Activated CD4-positive, alpha-beta T cell treated with anti-CD3 and anti-CD28 coated beads for 48 hours (primary cell): ENCODE results near the gene NMNAT1.
"Not testable (repeated sequence)": the region's sequence is repeated elsewhere in the genome, so short reads cannot be mapped to it uniquely, and the experiment has no call there.

Experiments
- DNase-seq: peaks from one replicate; pipeline ENCODE4 v3.0.0-alpha.2; 2020

NMNAT1 gene

DNA sequence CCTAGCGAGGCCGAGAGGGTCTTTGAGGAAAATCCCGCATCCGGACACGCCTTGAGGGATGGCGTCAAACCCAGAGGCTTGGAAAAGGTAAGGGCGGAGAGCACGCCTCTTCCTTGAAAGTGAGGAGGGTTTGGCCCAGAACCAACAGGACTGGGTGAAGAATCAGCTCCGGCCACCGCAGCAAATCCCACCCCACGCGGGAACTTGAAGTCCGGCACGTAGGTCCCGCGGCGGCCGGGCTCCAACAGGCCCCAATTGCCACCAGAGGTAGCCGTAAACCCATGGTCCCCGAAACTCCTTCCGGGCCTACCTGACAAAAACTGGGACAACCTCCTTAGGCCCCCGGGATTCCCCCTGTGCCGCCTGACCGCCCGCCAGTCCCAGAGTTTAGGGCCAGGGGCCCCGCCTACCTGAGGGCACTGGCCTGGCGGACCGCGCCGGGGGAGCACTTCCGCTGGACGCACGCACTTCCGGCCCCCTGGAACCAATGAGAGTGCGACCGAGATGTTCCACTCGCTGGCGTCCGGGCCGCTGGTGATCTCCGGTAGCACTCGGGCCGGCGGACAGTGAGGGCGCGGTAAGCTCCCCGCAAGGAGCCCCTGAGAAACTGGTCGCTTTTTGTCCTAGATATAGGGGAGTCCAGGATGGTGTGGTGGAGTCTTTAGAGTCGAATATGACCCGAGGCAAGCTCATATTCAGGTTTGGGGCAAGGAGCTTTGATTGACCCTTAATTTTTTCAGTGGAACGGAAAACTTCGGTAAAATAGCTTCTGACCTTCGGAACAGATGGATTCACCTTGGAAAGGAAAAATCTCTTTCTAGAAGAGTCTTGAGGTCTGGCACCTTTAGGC lies at the start of gene NMNAT1, which contains the start of gene LZIC:
Gene NMNAT1 (plus strand): TSS at position 537 of the 850 bp plus-strand sequence. CDS start 28,599 bp downstream, outside the sequence.
Gene LZIC (minus strand): TSS at position 453 of the 850 bp plus-strand sequence. CDS start 6,772 bp downstream, outside the sequence.
- DNase-seq: peak; percentile 95

DNA sequence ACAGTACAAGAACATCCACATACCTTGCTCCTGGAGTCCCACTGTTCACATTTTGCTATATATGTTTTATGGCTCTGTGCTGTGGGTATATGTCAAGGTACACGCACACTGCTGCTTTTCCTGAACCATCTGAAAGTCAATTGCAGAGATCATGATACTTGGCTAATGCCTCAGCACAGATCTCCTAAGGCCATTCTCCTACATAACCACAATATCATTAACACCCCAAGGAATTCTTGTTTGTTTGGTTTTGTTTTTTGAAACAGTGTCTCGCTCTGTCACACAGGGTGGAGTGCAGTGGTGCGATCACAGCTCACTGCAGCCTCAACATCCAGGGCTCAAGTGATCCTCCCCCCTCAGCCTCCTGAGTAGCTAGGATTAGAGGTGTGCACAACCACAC lies 49.2 kb upstream of the NMNAT1 start:
- DNase-seq: no peak

DNA sequence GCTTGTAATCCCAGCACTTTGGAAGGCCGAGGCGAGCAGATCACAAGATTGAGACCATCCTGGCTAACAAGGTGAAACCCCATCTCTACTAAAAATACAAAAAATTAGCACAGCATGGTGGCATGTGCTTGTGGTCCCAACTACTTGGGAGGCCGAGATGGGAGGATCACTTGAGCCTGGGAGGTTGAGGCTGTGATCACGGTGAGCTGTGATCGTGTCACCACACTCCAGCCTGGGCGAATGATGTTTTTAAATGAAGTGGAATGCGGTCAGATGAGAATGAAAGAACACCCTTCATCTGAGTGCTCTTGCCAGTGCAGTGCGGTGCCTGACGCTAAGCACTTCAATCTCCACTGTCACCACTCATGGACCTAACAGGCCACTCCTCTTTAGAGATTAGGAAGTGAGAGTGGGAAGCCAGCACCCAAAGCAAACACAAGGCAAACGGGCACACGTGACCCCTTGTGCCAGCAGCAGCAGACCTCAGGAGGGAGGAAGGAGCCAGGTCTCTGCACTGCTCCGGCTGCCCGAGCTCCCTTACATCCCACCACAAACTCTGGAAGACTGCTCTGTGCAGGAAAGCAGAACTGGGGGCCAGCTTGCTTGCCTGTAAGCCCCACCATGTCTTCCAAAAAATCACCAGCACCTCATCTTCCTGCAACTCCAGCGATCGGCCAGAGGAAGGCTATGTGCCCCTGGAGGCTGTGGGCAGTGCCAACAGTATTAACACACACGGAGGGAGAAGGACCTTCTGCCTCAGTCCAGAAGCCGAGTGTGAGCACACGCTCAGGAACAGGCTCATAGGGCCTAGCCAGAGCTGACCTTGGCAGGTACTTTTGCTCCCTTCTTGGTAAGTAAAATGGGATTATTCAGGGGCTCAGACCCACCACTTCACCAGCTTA lies 42.9 kb upstream of the NMNAT1 start:
- DNase-seq: no peak

DNA sequence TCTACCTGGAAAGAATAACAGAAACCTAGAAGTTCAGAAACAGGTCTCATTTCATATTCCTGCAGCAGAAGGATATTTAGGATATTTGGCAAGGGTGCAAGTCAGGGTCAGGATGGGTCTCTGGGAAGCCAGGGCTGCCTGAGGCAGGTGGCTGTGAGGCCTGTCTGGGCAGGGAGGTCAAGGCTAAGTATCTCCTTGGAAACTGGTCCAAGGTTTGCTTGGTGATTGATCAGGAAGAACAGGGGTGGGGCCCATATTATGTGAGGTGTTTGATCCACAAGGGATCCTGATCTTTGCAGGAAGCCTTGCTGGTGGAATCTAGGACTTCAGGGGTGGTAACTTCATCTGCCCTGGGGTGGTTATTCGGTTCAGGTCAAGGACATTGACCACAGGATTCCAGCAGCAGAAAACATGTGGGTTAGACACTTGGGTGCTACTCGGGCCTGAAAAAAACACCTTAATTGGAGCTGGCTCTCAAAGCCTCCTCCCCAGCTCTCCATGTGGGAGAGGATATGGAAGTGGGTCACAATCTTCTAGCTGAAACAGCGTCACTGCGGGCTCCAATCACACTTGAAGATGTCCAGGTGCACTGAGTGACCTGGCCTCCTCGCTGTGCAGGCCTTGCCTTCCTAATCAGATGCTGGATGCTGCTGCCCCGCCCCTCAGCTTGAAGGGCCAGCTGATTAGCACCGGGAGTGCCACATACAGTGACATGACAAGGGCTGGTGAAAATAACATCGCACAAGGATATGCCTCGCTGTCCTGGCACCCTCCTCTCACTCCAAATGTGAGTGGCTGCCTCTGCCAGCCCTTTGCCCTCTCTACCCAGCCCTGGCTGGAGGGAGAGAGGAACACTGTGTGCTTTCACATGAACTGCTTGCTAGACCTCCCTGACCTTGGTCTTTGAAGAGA lies 41.9 kb upstream of the NMNAT1 start:
- no peak for DNase-seq

DNA sequence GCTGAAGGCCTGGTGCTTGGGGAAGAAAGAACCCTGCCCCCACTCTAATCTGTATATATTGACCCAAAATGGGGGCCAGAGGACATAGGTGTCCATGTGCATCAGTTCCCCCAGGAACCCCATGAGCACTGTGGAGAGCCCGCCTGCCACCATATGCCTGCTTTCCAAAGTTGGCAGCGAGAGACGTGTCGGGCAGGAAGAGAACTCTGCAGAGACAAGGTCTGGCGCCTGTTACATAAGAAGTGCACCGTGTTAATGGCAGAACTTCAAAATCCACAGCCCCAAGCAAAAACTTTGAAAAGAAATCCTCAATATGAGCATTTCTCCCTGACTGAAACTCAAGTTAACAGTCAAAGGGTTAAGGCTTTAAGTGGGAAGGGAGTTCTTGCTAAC lies 41.2 kb upstream of the NMNAT1 start:
- DNase-seq: no peak

DNA sequence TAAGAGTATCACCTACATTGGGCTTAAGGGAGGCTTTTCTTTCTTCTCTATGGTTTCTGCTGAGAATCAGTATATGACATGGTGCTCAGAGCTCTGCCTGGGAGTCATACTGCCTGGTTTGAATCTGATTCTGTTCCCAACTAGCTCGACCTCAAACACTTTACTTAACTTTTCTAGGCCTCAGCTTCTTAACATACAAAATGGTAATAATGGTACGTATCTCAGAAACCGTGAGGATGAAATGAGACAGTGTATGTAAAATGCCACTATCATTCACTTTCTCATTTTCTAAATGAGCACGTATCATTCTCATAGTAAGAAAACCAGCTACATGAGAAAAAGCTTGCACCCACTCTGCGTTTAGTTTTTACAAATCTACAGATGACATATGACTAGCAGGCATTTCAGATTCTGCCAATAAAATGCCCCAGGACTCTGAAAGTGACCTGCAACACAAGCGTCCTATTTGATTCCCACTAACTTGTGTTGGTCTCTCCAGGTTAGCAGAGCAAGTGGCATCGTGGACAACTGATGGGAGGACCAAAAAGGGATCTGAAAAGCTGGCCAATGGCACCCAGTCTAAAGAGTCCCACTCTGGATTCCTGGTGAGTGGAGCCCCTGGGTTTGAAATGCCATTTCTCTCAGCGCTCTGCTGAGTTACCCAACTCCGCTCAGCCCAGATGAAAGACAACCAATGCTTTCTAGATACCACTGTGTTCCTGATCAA lies 39.3 kb upstream of the NMNAT1 start:
- peak; percentile 40 for DNase-seq

DNA sequence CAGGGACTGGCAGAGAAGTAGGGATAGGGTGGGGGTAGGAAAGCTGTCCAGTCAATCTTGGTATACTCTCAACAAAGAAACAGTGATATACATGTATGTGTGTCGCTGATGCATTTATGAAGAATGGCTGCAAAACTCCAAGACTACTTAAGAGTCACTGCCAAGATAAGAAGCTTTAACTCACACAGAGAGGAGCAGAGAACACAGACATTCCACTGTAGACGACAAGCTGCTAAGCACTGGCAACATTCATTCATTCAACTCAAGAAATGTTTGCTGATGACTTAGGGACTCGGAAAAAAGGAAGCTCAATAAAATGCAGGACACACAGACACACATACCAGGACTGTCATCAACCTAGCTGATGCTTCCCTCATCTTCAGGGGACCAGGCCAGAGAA lies 38.7 kb upstream of the NMNAT1 start:
- no peak for DNase-seq

DNA sequence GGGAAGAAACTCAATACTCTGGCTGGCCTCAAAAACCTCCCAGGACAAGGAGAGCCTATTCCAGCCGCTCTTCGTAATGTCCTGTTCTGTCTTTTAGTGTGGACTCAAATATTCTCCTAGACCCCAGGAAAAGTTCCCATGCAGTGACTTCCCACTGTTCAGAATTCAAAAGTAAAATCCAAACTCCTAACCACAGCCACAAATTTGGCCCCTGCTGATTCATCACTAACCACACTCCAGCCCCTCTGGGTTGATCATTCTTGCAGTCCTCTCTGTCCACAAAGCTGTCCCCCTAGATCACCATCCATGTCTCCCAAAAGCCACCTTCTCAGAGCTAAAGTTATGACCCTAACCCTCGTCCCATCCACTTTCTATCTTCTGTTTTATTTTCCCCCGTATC lies 38.3 kb upstream of the NMNAT1 start:
- no peak for DNase-seq

DNA sequence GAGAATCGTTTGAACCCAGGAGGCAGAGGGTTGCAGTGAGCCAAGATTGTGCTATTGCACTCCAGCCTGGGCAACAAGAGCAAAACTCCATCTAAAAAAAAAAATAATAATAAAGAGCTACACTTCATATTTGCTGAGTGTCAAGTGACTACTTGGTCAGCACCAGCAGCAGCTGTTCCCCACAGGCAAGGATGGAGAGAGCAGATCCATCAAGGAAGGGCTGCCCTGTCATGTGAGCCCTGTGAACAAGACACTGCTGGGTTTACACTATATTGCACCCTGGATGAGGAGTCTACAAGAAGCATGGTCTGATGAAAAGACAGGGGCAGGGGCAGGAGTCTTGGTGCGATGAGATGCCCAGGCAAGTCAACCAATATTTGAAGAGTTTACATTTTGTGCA lies 36.8 kb upstream of the NMNAT1 start:
- DNase-seq: no peak

DNA sequence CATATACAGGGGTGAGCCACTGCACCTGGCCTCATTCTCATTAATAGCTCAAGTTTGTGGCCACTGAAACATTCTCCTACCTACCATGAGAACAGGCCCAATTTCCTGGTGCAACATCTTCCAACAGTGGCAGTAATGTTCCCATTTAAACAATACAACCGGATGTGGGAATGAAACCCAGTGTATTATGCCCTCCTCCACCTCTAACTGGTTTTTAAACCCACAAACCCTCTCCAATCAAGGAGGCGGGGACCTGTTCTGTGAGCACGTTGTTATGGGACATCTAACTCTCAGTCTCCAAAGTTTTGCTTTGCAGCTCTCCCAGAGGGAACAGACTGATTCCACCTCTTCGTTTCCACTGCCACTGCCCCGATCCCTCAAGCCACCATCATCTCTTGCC lies 35.8 kb upstream of the NMNAT1 start:
- no peak for DNase-seq

DNA sequence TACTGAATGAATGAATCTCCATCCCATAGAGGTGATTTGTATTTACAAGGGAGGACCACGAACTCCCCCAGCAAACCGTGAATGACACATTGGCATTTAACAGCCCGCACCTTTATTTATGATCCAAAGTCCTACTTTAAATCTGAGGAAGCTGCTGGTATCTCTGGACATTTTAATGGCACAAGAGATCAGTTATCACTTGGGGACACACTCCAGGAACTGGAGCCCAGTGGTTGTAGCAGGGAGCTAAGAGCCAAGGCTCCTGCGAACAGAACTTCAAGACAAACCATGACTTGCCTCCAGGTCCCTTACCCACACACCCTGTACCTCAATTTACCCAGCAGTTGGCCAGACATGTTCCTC lies 34.4 kb upstream of the NMNAT1 start:
- DNase-seq: no peak

DNA sequence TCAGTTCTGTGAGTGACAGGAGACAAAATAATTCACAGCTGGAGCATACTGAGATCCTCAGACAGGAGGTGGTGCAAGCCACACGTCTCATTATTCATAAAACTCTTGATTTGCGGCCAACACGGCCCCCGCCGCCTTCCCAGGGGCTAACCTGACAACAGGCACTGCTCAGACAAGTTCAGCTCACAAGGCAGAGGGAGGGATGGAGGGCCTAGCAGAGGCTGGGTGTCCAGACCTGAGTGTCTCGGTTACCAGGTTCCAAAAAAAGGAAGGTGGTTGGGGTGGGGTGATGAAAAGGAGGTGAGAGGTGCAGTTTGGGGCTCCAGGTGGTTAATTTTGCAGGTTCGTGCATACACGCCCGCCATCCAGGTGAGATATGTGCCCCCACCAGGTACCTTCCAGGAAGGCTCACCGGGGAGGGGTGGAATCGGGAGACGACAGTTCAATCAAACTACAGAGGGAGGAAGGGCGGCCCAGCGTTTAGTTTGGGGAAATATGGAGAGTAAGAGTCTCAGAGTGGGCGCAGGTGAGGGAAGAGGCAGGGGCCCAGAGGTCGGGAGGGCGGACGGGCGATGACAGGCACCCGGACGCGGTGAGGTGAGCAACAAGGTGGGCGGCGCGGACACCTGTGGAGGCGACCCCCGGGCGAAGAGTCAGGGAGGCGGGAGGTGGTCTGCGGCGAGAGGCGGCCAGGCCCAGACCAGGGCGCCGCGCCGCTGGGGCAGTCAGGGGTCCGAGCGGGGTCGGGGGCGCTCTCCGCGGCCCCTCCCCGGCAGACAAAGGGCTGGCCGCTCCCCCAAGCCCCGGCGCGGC lies 33.8 kb upstream of the NMNAT1 start:
- DNase-seq: peak; percentile 67

DNA sequence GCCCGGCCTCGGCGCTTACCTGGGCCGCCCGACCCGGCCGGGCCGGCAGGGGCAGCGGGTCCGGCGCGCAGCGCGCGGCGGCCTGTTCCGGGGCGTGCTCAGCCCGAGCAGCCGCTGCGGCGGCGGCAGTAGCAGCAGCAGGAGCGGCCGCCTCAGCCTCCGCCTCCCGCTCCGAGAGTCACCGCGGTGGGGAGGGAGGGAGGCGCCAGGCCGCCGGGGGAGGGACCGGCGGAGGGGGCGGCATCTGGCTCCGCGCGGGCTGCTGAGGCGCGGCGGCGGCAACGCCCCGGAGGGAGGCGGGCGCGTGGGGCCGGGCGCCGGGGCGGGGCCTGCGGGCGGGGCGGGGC lies 33.2 kb upstream of the NMNAT1 start, which contains the start of gene CTNNBIP1:
Gene CTNNBIP1 (minus strand): TSS at position 194 of the 347 bp plus-strand sequence. CDS start 38,205 bp downstream, outside the sequence.
- no peak for DNase-seq

DNA sequence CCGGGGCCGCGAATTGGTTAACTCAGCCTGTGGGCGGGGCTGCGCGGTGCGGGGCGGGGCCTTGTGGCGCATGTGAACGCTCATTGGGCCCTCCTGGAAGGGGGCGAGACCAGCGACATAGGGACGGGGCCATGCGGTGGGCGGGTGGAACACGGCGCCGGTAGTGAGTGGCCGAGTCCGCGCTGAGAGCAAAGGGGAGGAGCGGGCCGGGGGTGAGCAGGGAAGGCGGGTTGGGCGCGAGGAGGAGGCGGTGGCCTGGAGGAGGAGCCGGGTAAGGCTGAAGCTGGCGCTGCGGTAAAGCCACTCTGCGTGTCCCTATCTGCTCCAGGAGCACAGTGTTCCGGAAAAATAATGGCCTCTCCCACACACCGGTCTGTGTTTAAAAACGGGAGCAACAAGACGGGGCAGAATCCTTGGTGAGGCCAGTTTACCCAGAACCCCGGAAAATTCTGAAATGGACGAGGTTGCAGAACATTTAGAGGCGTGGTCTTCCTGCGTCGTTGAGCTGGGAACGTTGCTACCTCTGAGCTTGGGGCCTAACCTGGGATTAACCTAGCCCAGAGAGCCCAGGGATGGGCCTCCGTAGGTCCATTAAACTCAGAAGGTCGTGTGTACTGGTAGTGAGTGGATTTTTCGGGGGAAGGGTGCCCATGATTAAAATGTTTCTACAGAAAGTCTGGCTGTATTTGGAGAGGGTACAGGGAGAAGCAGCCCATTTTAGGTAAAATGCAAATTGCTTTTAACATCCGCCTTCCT lies 32.7 kb upstream of the NMNAT1 start:
- peak; percentile 100 for DNase-seq

DNA sequence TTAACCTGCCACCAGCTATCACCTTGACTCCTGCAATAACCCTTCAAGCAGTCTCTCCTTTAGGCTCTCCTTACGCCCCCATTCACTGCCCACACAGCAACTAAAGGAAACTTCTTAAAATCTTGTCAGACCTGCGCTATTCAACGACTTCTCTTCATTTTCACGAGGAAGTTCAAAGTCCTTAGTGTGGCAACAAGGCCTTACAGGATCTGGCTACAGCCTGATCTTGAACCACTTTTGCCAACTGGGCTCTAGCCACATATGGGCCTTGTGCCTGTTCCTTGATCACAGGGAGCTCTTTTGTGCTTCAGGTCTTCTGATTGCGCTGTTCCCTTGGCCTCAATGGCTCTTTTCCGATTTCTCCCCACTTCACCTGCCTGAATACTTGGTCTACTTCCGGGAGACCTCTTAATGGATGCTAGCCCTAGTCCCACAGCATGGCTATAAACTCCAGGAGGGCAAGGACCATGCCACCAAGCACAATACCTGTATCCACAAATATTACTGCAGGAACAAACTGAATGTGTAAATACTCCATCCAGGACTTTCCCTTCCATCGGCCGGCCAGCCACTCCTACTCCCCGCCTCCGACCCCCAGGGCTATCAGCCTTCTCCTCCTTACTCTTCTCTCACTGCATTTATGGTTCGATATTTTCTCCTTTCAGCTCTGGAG lies 30.9 kb upstream of the NMNAT1 start:
- no peak for DNase-seq

DNA sequence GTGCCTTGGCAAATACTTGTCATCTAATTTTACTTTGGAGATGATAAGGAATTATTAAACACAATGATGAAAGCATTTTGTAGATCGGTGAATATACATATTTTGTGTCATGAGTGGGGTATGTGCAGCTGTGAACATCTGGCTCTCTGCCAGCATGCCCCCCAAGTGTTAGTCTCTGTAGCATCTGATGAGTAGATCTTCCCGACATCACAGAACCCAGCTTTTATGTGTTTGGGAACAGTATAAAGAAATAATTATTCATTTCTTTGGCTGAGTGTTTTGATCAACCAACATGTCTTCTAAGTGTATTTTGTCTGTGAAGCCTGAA lies 28.7 kb upstream of the NMNAT1 start:
- DNase-seq: no peak

DNA sequence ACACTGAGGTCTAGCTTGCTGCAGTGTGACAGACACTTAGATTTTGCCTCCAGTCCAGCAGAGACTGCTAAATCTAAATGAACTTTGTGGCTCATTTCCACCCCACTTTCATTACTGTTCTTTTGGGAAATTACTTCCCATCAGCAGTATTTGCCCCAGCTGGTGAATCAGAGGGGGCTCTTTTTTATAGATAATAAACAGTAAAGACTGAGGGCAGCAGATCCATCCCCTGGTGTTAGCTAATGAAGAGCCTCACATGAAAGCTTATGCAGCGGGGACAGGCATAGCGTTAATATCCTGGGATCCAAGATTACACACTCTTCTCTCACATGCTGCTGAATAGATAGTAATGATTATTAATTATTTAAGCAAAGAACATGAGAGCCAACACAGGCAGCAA lies 26.8 kb upstream of the NMNAT1 start:
- DNase-seq: no peak

DNA sequence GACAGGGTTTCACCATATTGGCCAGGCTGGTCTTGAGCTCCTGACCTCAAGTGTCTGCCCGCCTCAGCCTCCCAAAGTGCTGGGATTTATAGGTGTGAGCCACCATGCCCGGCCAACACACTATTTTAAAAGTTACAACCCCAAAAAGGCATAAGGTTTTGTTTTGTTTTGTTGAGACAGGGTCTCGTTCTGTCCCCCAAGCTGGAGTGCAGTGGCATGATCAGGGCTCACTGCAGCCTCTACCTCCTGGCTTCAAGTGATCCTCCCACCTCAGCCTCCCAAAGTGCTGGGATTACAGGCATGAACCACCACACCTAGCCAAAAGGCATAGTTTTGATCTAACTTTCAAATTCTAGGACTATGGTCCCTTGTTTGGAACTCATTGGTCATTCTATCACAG lies 25.8 kb upstream of the NMNAT1 start:
- DNase-seq: not testable (repeated sequence)

DNA sequence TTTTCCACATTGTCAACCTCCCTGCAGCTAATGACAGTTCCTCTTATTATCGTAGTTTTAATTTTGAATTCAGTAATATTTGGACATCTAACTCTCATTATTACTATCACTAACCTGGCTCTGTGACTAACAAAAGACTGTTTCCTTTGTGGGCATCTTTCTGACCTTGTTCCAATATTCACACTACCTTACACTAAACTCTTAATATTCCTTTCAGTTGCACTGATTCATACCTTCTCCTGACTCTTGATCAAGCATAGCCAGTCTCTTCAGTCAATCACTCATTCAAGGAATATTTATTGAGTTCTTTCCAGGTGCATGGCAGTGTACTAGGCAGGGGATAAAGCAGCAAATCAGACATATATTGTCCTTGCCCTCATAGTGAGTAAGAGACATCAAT lies 25.4 kb upstream of the NMNAT1 start:
- DNase-seq: no peak

DNA sequence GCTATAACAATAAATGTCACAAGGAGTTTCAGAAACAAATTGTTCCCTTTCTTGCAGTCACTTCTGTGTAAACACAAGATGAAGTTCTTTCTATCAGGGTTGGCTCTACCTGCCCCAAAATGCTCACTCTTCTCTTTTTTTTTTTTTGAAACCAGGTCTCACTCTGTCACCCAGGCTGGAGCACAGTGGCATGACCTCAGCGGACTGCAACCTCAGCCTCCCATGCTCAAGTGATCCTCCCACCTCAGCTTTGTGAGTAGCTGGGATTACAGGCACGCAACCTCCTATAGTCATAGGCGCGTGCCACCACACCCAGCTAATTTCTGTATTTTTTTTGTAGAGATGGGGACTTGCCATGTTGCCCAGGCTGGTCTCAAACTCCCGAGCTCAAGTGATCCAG lies 22.7 kb upstream of the NMNAT1 start:
- DNase-seq: no peak
